22Rv1 (cell line): ENCODE results near the gene L2HGDH.

Experiments used
- ZFX ChIP-seq: fragments of 450-650 bp; IDR thresholded peaks from 2 replicates; pipeline ENCODE4 v1.6.1; 2017; ENCODE audit warnings: antibody characterized with exemption, borderline replicate concordance
- TF ChIP-seq, protein P1 (sequence below): fragments of 450-650 bp; IDR thresholded peaks from 2 replicates; pipeline ENCODE4 v1.5.1; 2017; ENCODE audit warnings: mild to moderate bottlenecking

DNA sequence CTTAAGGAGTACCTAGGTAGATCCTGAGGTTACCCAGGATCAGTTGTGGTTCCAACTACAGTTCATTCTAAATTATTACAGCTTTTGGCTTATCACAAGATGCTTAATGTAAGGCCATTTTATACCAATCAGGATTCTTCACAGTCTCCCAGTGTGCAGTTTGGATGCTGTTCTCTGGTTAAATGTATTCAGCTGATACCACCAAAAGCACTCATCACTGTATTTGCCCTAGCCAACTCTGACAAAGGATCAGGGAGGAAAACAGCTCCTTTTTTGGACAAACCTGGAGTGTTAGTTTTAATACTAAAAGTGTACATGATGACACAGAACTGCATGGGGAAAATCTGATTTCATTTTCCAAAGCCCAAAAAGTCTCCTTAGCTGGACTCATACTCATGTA lies 19.6 kb upstream of the L2HGDH start:
- TF ChIP-seq, protein P1, sequence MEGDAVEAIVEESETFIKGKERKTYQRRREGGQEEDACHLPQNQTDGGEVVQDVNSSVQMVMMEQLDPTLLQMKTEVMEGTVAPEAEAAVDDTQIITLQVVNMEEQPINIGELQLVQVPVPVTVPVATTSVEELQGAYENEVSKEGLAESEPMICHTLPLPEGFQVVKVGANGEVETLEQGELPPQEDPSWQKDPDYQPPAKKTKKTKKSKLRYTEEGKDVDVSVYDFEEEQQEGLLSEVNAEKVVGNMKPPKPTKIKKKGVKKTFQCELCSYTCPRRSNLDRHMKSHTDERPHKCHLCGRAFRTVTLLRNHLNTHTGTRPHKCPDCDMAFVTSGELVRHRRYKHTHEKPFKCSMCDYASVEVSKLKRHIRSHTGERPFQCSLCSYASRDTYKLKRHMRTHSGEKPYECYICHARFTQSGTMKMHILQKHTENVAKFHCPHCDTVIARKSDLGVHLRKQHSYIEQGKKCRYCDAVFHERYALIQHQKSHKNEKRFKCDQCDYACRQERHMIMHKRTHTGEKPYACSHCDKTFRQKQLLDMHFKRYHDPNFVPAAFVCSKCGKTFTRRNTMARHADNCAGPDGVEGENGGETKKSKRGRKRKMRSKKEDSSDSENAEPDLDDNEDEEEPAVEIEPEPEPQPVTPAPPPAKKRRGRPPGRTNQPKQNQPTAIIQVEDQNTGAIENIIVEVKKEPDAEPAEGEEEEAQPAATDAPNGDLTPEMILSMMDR = no peak
- TF ChIP-seq ZFX = no peak
